NB4 (cell line): Measurements from ENCODE around the gene PALD1.

Source experiments
- DNase-seq: peaks from one replicate; pipeline ENCODE4 v3.0.0; 2010; ENCODE audit warnings: low read depth
- H3K4me3 ChIP-seq: one replicate; pipeline ENCODE4 v1.5.1; 2011; ENCODE audit warnings: mild to moderate bottlenecking, low read depth, low read length, moderate library complexity
- CTCF ChIP-seq: IDR thresholded peaks from one replicate; pipeline ENCODE4 v1.5.1; 2012; ENCODE audit warnings: low read depth, low read length
- MAX ChIP-seq: IDR thresholded peaks from 2 replicates; pipeline ENCODE4 v1.6.1; 2011; ENCODE audit warnings: low read depth, low read length
- MYC ChIP-seq: IDR thresholded peaks from 2 replicates; pipeline ENCODE4 v1.6.1; 2011; ENCODE audit warnings: low read depth, low read length
- POLR2A ChIP-seq: IDR thresholded peaks from 2 replicates; pipeline ENCODE4 v1.6.1; 2011; ENCODE audit warnings: mild to moderate bottlenecking; ENCODE audit not compliant: insufficient read length; ENCODE audit errors: extremely low read depth

PALD1 gene

GRCh38 chr10:70442332-70442988, 36.1 kb upstream of the PALD1 start:
- H3K4me3 ChIP-seq = no peak overlapping the region
- DNase-seq = no peak
- TF ChIP-seq CTCF (no peak), MYC (no peak)

- no peak for TF ChIP-seq MAX
- TF ChIP-seq MYC = no peak
- TF ChIP-seq POLR2A = no peak
- TF ChIP-seq CTCF = no peak
- H3K4me3 ChIP-seq = no peak overlapping the region
- no peak for DNase-seq
These were observed 33.8 kb upstream of the PALD1 start for GRCh38 chr10:70444744-70445143.

- DNase-seq = no peak
- no peak overlapping the region for H3K4me3 ChIP-seq
- TF ChIP-seq MAX = no peak
- no peak for TF ChIP-seq CTCF
- no peak for TF ChIP-seq POLR2A
- no peak for TF ChIP-seq MYC
These were observed 32.6 kb upstream of the PALD1 start for GRCh38 chr10:70445718-70446657.

GRCh38 chr10:70448236-70448635, 30.3 kb upstream of the PALD1 start:
- no peak overlapping the region for H3K4me3 ChIP-seq
- no peak for DNase-seq
- TF ChIP-seq CTCF (no peak), MYC (no peak), POLR2A (no peak), MAX (no peak)

- DNase-seq = no peak
- no peak overlapping the region for H3K4me3 ChIP-seq
- no peak for TF ChIP-seq MAX
- TF ChIP-seq MYC = no peak
- no peak for TF ChIP-seq POLR2A
- no peak for TF ChIP-seq CTCF
These were observed 23.3 kb upstream of the PALD1 start for GRCh38 chr10:70455213-70455630.
